HEK293 (cell line): ENCODE data around the gene UCP2.

ENCODE experiments used
- CTCF ChIA-PET: fragments of 350-600 bp; formaldehyde crosslinking; extraction: SDS; loops from one replicate; lab custom pipeline; 2021; ENCODE audit warnings: antibody characterized with exemption; lab: Yijun Ruan, JAX
- POLR2A ChIA-PET: fragments of 300-600 bp; formaldehyde crosslinking; extraction: SDS; loops from one replicate; lab custom pipeline; 2020; ENCODE audit warnings: antibody characterized with exemption, inconsistent platforms; lab: Yijun Ruan, JAX
- H3K27ac ChIP-seq: fragments of 200-500 bp; sonication (Bioruptor generic); 2 replicates; pipeline ENCODE4 v1.5.1; 2014; ENCODE audit warnings: low read depth, low read length, control low read depth, inconsistent platforms; ENCODE audit errors: extremely low read depth
- H3K36me3 ChIP-seq, 2 experiments: fragments of 200-500 bp in 1 of 2; sonication (Bioruptor generic) in 1 of 2; 1 replicate in 1 of 2; 2 replicates in 1 of 2; pipeline ENCODE4 v1.5.1; 2014 to 2017; ENCODE audit warnings: inconsistent platforms in 2 of 2, low read length in 2 of 2; ENCODE audit not compliant: control insufficient read depth in 2 of 2, insufficient read depth in 1 of 2
- H3K4me1 ChIP-seq: fragments of 200-500 bp; sonication (Bioruptor generic); 2 replicates; pipeline ENCODE4 v1.5.1; 2014; ENCODE audit warnings: mild to moderate bottlenecking, low read length, inconsistent platforms; ENCODE audit not compliant: control insufficient read depth, insufficient read depth
- H3K4me3 ChIP-seq: 2 replicates; pipeline ENCODE4 v1.5.1; 2011; ENCODE audit warnings: low read depth, mild to moderate bottlenecking, control low read depth, low read length, moderate library complexity
- H3K9me3 ChIP-seq: fragments of 200-500 bp; sonication (Bioruptor generic); 2 replicates; pipeline ENCODE4 v1.5.1; 2014; ENCODE audit warnings: low read depth, low read length, inconsistent platforms; ENCODE audit not compliant: control insufficient read depth, insufficient read depth
- PRDM10 ChIP-seq: fragments of 450-650 bp; formaldehyde crosslinking; IDR thresholded peaks from 2 replicates; pipeline ENCODE4 v1.5.1; 2016; ENCODE audit warnings: missing biosample characterization, missing genetic modification characterization
- WT1 ChIP-seq: fragments of 450-650 bp; formaldehyde crosslinking; IDR thresholded peaks from 2 replicates; pipeline ENCODE4 v1.5.1; 2016; ENCODE audit warnings: missing biosample characterization, missing genetic modification characterization
- ZBTB20 ChIP-seq: fragments of 450-650 bp; formaldehyde crosslinking; IDR thresholded peaks from 2 replicates; pipeline ENCODE4 v1.5.1; 2016; ENCODE audit warnings: missing biosample characterization, missing genetic modification characterization
- ZBTB21 ChIP-seq: fragments of 450-650 bp; formaldehyde crosslinking; IDR thresholded peaks from 2 replicates; pipeline ENCODE4 v1.5.1; 2017; ENCODE audit warnings: missing biosample characterization, missing genetic modification characterization
- ZBTB26 ChIP-seq: fragments of 450-650 bp; formaldehyde crosslinking; optimal IDR thresholded peaks from 2 replicates; pipeline ENCODE3; 2016; ENCODE audit warnings: missing biosample characterization, mild to moderate bottlenecking, missing genetic modification characterization
- ZNF302 ChIP-seq: fragments of 450-650 bp; formaldehyde crosslinking; IDR thresholded peaks from 2 replicates; pipeline ENCODE4 v1.5.1; 2016; ENCODE audit warnings: missing biosample characterization, missing genetic modification characterization, low read depth
- ZNF354C ChIP-seq: fragments of 450-650 bp; formaldehyde crosslinking; IDR thresholded peaks from 2 replicates; pipeline ENCODE4 v1.5.1; 2016; ENCODE audit warnings: missing biosample characterization, missing genetic modification characterization, low read depth, borderline replicate concordance
- ZNF530 ChIP-seq: fragments of 450-650 bp; formaldehyde crosslinking; IDR thresholded peaks from 2 replicates; pipeline ENCODE4 v1.5.1; 2016; ENCODE audit warnings: low read depth, missing biosample characterization, missing genetic modification characterization
- ZNF548 ChIP-seq: fragments of 450-650 bp; formaldehyde crosslinking; IDR thresholded peaks from 2 replicates; pipeline ENCODE4 v1.5.1; 2016; ENCODE audit warnings: missing biosample characterization, missing genetic modification characterization
- ZNF600 ChIP-seq: fragments of 450-650 bp; formaldehyde crosslinking; IDR thresholded peaks from 2 replicates; pipeline ENCODE4 v1.5.1; 2016; ENCODE audit warnings: missing biosample characterization, missing genetic modification characterization
- ZNF621 ChIP-seq: fragments of 450-650 bp; formaldehyde crosslinking; IDR thresholded peaks from 2 replicates; pipeline ENCODE4 v1.5.1; 2017; ENCODE audit warnings: missing biosample characterization, missing genetic modification characterization
- ZNF791 ChIP-seq: fragments of 450-650 bp; formaldehyde crosslinking; IDR thresholded peaks from 2 replicates; pipeline ENCODE4 v1.5.1; 2016; ENCODE audit warnings: missing biosample characterization, missing genetic modification characterization
- TF ChIP-seq, protein P1 (sequence below): fragments of 450-650 bp; IDR thresholded peaks from 2 replicates; pipeline ENCODE4 v1.5.1; 2018; ENCODE audit warnings: missing biosample characterization, mild to moderate bottlenecking, missing genetic modification characterization
- TF ChIP-seq, protein P2 (sequence below): fragments of 450-650 bp; formaldehyde crosslinking; IDR thresholded peaks from 2 replicates; pipeline ENCODE4 v1.5.1; 2017; ENCODE audit warnings: missing biosample characterization, missing genetic modification characterization
- TF ChIP-seq, protein P3 (sequence below): fragments of 450-650 bp; formaldehyde crosslinking; IDR thresholded peaks from 2 replicates; pipeline ENCODE4 v1.5.1; 2016; ENCODE audit warnings: missing biosample characterization, missing genetic modification characterization
- TF ChIP-seq, protein P4 (sequence below): fragments of 450-650 bp; formaldehyde crosslinking; IDR thresholded peaks from 2 replicates; pipeline ENCODE4 v1.5.1; 2016; ENCODE audit warnings: missing biosample characterization, missing genetic modification characterization

Gene UCP2

GRCh38 chr11:73949912-73950311 is 32.7 kb downstream of the UCP2 start:
- Histone ChIP-seq H3K4me1 (no peaks in the 10 kb centered on the region), H3K36me3 (no peaks in the 10 kb centered on the region), H3K4me3 (no peak overlapping the region), H3K27ac (no peak overlapping the region), H3K9me3 (no peaks in the 10 kb centered on the region)
- ChIA-PET CTCF (no interaction called here), POLR2A (no interaction called here)
- TF ChIP-seq, protein P1, sequence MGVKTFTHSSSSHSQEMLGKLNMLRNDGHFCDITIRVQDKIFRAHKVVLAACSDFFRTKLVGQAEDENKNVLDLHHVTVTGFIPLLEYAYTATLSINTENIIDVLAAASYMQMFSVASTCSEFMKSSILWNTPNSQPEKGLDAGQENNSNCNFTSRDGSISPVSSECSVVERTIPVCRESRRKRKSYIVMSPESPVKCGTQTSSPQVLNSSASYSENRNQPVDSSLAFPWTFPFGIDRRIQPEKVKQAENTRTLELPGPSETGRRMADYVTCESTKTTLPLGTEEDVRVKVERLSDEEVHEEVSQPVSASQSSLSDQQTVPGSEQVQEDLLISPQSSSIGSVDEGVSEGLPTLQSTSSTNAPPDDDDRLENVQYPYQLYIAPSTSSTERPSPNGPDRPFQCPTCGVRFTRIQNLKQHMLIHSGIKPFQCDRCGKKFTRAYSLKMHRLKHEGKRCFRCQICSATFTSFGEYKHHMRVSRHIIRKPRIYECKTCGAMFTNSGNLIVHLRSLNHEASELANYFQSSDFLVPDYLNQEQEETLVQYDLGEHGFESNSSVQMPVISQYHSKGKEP = no peak
- TF ChIP-seq ZNF600 (tag by site-specific recombination) = no peak
- TF ChIP-seq, protein P2, sequence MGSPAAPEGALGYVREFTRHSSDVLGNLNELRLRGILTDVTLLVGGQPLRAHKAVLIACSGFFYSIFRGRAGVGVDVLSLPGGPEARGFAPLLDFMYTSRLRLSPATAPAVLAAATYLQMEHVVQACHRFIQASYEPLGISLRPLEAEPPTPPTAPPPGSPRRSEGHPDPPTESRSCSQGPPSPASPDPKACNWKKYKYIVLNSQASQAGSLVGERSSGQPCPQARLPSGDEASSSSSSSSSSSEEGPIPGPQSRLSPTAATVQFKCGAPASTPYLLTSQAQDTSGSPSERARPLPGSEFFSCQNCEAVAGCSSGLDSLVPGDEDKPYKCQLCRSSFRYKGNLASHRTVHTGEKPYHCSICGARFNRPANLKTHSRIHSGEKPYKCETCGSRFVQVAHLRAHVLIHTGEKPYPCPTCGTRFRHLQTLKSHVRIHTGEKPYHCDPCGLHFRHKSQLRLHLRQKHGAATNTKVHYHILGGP (tag by site-specific recombination) = no peak
- TF ChIP-seq ZNF354C (tag by site-specific recombination) = no peak
- TF ChIP-seq ZNF621 (tag by site-specific recombination) = no peak
- no peak for TF ChIP-seq ZNF548 (tag by site-specific recombination)
- TF ChIP-seq PRDM10 (tag by site-specific recombination) = no peak

GRCh38 chr11:73949246-73949645 is 33.4 kb downstream of the UCP2 start:
- TF ChIP-seq ZBTB26 (no peak), ZBTB21 (no peak), ZNF530 (no peak), ZNF791 (tag by site-specific recombination) (no peak), WT1 (tag by site-specific recombination) (no peak), ZBTB20 (no peak), ZNF302 (no peak)
- TF ChIP-seq, protein P3, sequence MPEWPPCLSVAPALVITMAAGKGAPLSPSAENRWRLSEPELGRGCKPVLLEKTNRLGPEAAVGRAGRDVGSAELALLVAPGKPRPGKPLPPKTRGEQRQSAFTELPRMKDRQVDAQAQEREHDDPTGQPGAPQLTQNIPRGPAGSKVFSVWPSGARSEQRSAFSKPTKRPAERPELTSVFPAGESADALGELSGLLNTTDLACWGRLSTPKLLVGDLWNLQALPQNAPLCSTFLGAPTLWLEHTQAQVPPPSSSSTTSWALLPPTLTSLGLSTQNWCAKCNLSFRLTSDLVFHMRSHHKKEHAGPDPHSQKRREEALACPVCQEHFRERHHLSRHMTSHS (tag by site-specific recombination) = no peak
- TF ChIP-seq, protein P4, sequence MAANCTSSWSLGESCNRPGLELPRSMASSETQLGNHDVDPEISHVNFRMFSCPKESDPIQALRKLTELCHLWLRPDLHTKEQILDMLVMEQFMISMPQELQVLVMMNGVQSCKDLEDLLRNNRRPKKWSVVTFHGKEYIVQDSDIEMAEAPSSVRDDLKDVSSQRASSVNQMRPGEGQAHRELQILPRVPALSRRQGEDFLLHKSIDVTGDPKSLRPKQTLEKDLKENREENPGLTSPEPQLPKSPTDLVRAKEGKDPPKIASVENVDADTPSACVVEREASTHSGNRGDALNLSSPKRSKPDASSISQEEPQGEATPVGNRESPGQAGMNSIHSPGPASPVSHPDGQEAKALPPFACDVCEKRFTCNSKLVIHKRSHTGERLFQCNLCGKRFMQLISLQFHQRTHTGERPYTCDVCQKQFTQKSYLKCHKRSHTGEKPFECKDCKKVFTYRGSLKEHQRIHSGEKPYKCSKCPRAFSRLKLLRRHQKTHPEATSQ = no peak
- TF ChIP-seq, all 188 proteins: peak for 0
- ChIA-PET POLR2A (no interaction called here), CTCF (interaction anchor here (0.6 kb wide), 2 partner anchors 15 to 137 kb away, joined by 3 to 5 read pairs; no protein-coding TSS in a partner anchor)
- Histone ChIP-seq H3K27ac (no peak overlapping the region), H3K36me3 (no peaks in the 10 kb centered on the region), H3K4me1 (no peaks in the 10 kb centered on the region), H3K4me3 (no peak overlapping the region), H3K9me3 (no peaks in the 10 kb centered on the region)
